D721Med (cell line): Measurements from ENCODE around the gene SYTL1.

ENCODE experiments used
- DNase-seq: peaks from one replicate; pipeline ENCODE4 v3.0.0; 2011; ENCODE audit warnings: low spot score; ENCODE audit not compliant: insufficient read length
- FAIRE-seq: peaks from 2 replicates; lab custom pipeline; 2011; peaks lifted over from hg19 to GRCh38; lab: Jason Lieb, UNC
- TF ChIP-seq, protein P1 (sequence below): IDR thresholded peaks from 2 replicates; pipeline ENCODE4 v1.5.1; 2012; ENCODE audit warnings: mild to moderate bottlenecking, control low read depth; ENCODE audit not compliant: insufficient read depth; ENCODE audit errors: missing control alignments

Gene SYTL1

DNA sequence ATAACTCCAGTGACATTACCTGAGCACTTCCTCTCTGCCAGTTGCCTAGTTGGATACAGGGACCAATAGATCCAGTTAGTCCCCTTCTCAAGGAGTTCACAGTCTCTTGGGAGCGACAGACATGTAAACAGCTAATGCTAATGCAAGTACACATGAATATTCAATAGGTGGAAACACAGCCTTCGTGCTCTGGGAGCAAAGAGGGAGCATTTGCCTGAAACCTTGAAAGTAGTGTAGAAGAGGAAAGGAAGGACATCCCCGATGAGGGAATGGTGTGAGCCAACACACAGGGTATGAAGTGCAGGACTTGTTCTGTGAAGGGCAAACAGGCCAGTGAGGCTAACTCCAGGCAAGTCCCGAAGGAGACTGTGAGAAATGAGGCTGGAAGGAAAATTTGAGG lies 23.7 kb upstream of the SYTL1 start:
- TF ChIP-seq, protein P1, sequence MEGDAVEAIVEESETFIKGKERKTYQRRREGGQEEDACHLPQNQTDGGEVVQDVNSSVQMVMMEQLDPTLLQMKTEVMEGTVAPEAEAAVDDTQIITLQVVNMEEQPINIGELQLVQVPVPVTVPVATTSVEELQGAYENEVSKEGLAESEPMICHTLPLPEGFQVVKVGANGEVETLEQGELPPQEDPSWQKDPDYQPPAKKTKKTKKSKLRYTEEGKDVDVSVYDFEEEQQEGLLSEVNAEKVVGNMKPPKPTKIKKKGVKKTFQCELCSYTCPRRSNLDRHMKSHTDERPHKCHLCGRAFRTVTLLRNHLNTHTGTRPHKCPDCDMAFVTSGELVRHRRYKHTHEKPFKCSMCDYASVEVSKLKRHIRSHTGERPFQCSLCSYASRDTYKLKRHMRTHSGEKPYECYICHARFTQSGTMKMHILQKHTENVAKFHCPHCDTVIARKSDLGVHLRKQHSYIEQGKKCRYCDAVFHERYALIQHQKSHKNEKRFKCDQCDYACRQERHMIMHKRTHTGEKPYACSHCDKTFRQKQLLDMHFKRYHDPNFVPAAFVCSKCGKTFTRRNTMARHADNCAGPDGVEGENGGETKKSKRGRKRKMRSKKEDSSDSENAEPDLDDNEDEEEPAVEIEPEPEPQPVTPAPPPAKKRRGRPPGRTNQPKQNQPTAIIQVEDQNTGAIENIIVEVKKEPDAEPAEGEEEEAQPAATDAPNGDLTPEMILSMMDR = no peak
- FAIRE-seq = no peak
- DNase-seq = no peak

DNA sequence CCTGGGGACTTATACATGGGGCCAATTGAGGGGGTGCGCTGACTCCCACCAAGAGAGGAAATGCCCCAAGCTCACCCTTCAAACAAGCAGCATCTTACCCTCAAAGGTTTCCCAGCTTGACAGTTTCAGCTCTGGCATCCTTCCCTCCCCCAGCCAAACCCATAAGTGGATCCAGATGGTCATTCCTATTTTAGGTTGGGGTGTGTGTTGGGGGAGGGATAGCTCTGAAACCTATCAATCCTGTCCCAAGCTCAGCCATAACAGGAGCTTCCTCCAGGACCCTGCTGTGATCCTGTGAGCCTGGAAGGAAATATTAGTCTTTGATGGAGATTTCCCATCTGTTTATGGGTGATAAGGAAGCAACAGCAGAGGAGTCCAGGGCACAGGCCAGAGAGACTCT lies 23.2 kb upstream of the SYTL1 start:
- FAIRE-seq (no peak), DNase-seq (no peak)
- TF ChIP-seq, protein P1 = no peak

DNA sequence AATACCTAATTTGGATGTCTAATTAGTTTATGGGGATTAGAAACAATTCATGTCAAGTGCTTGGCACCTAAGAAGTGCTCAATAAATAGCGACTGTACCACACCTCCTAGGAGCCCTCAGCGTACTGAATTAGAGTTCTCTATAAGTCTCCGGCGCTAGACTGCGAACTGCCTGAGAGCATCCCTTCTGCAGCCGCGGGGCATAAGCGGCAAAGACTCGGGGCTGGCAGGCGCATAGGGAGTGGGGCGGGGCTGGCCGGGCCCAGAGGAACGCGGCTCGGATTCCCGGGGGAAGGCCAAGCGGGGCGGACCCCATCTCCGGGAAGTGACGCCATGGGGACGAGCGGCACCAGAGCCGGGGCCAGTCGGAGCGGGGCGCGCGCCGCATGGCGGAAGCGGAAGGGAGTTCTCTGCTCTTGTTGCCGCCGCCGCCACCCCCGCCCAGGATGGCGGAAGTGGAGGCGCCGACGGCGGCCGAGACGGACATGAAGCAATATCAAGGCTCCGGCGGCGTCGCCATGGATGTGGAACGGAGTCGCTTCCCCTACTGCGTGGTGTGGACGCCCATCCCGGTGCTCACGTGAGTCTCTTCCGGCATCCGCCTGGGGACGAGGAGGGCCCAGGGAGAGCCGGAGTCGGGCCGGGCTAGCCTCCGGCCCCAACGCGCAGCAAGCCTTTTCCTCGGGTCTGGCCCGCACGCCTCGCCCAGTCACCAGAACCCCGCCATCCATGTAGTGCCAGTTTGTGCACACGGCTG lies 19.8 kb upstream of the SYTL1 start, which contains the start of gene TMEM222:
Gene TMEM222, plus strand, starts transcription at position 351 of the 756 bp plus-strand sequence. Its CDS starts 35 bp downstream, at position 386.
- peak; percentile 63 for DNase-seq
- TF ChIP-seq, protein P1 = no peak
- FAIRE-seq = no peak

DNA sequence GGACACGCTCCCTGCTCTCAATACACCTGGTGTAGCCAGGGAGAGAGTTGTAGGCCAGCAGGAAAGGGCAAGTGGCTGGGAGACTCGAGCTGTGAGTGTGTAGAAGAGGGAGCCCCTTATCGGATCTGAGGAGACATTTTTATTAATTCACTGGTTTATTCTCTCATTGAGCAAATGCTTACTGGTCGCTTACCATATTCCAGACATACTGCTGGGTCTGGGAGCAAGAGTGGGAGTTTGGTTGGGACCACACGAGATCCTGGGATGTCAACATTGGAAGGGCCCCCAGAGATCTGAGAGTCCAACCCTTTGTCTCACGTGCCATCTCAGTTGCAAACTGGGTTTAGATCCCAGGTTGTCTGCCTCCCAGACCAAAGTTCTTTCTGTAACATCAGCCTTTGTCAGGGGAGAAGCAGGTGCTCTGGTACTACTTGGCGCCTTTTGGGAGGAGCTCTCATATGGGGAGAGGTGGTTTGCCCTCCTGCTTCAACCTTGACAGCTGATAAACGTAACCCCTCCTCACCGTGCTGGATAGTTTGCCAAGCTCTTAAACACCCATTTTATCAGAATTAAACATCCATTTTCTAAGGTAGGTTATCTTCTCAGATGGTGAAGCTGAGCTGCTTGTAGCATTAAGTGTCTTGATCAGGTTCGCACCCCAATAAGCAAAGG lies 19.1 kb upstream of the SYTL1 start:
- TF ChIP-seq, protein P1 = no peak
- FAIRE-seq = no peak
- DNase-seq = no peak

DNA sequence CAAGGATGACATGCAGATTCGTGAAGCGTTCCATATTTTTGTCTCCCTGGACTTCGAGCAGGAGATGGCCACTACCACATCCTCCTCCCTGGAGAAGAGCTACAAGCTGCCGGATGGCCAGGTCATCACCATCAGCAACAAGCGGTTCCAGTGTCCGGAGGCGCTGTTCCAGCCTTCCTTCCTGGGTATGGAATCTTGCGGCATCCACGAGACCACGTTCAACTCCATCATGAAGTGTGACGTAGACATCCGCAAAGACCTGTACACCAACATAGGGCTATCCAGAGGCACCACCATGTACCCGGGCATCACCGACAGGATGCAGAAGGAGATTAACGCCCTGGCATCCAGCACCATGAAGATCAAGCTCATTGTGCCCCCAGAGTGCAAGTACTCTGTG lies 16.5 kb upstream of the SYTL1 start:
- DNase-seq = no peak
- TF ChIP-seq, protein P1 = no peak
- FAIRE-seq = no peak

DNA sequence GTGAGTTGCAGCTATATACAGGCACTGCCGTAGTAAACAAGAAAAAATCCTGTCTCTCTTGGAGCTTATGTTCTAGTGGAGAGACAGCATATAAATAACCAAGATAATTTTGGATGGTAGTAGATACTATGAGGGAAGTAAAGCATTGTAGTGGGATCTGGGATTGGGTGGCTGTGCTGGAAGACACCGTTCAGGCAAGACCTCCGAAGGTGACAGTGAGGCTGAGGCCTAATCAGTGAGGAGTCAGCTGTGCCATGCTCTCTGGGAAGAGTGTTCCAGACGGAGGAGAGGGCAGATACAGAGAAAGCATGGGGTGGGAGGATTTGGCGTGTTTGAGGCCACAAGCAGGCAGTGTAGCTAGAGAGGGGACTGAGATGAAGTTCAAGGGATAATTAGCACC lies 13.9 kb upstream of the SYTL1 start:
- TF ChIP-seq, protein P1 = no peak
- DNase-seq = no peak
- FAIRE-seq = no peak

DNA sequence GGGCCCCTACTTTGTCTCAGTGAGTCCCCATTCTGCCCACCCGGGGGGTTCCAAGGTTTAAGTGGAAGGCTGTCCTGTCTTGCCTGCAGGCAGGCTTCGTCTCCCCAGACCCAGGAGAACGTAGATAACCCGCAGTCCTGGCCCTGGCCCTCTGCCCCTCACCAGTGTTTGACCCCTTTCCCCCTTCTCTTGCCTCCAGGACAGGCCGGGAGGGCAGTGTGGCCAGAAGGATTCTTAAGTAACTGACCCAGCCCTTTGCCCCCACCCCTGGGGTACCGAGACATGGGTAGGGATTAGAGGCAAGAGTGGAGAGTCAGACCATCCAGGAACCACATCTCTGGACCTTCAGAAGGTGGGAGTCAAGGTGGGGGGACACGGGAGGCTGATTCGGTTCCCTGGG lies 11.0 kb upstream of the SYTL1 start:
- DNase-seq = no peak
- no peak for FAIRE-seq

More for the DNA sequence above, 11.0 kb upstream of the SYTL1 start:
- TF ChIP-seq, protein P1 = no peak
